Suprapubic skin (tissue), 4 donors: ENCODE measurements around the gene UBASH3A.
"Not testable (repeated sequence)": the region's sequence is repeated elsewhere in the genome, so short reads cannot be mapped to it uniquely, and the experiment has no call there.

Experiments used
- CTCF ChIP-seq, 2 donors: fragments of 200-600 bp in 1 of 2; fragments of 450-650 bp in 1 of 2; sonication (generic) in 1 of 2; IDR thresholded peaks; one replicate each; pipeline ENCODE4 v1.5.1; 2016 to 2019; ENCODE audit warnings: antibody characterized with exemption in 2 of 2, mild to moderate bottlenecking in 1 of 2, moderate library complexity in 1 of 2
- POLR2A ChIP-seq, 2 donors: fragments of 450-650 bp; IDR thresholded peaks; one replicate each; pipeline ENCODE4 v1.6.1; 2017; ENCODE audit warnings: antibody characterized with exemption in 2 of 2, mild to moderate bottlenecking in 2 of 2, moderate library complexity in 2 of 2
- POLR2AphosphoS5 ChIP-seq, 3 donors: sonication (generic); formaldehyde crosslinking; IDR thresholded peaks; one replicate each; pipeline ENCODE4 v1.6.1; 2017; ENCODE audit warnings: antibody characterized with exemption in 3 of 3

GRCh38 chr21:42469726-42470125 is 66.0 kb downstream of the UBASH3A start:
- TF ChIP-seq CTCF, POLR2AphosphoS5, POLR2A (IDR thresholded peaks at IDR 0.05): not testable (repeated sequence)
